OCI-M2 (cell line): ENCODE results near the gene MAN2B2.

ENCODE experiments used
- DNase-seq: peaks from one replicate; lab custom pipeline; 2025; ENCODE audit not compliant: unreplicated experiment; lab: John Stamatoyannopoulos, UW

The MAN2B2 gene

GRCh38 chr4:6592804-6593563, 18.0 kb downstream of the MAN2B2 start:
- no peak for DNase-seq

DNA sequence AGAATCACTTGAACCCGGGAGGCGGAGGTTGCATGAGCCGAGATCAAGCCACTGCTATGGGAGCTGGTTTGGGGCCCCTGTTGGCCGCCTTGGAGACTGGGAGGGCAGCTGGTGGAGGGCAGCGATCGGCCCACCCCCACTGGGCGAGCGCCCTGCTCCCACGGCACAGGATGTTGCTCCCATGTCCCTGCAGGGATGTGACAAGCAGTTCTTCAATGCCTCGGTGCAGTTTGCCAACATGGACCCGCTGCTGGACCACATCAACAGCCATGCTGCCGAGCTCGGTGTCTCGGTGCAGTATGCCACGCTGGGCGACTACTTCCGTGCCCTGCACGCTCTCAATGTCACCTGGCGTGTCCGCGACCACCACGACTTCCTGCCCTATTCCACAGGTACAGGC, 19.4 kb downstream of the MAN2B2 start:
- DNase-seq = no peak

DNA sequence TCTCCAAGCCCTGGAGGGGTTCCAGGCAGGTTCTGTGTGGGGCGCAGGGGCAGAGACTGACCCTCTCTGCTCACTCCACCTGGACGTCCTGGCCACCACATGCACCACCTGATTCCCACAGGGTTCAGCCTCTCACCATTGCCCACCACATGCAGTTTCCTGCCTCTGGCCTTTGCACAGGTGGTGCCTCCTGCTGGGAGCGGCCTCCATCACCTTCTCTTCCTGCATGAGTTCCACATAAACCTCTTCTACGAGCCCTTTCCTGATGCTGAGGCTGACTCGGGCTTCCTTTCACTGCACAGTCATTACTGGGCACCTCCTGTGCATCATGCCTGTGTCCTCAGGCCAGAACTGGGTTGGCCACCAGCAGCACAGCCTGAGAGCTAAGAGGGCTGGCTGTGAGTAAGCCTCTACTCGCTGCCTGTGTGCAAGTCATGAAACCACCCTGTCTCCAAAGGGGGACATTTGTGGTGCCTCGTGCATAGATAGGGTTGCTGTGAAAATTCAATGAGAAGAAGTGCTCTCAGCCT, 19.9 kb downstream of the MAN2B2 start:
- no peak for DNase-seq

DNA sequence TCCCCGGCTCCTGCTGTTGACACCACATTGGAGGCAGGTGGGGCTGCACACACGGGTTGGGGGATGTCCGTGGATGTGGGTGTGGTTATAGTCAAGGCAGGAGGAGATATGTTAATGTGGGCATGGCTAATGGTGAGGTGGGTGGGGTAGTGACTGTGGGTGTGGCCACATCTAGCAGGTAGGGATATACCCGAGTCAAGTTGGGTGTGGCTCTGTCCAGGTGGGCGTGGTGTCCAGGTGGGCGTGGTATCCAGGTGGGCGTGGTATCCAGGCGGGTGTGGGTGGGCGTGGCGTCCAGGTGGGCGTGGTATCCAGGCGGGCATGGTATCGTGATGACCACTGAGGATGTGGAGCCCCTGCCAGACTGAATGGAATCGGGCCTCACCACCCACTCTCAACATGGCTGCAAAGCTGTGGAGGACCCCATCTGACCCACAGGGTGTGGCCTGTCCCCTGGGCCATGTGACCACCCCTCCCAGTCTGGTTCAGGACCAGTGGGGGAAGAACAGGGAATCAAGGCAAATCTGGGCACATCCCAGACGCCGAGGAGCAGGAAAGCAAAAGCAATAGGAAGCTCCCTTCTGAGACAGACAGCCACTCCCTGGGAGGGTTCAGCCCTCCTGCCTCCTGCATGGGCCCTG, 21.0 kb downstream of the MAN2B2 start:
- no peak for DNase-seq

- no peak for DNase-seq
These were observed 22.0 kb downstream of the MAN2B2 start for GRCh38 chr4:6596948-6597347.

DNA sequence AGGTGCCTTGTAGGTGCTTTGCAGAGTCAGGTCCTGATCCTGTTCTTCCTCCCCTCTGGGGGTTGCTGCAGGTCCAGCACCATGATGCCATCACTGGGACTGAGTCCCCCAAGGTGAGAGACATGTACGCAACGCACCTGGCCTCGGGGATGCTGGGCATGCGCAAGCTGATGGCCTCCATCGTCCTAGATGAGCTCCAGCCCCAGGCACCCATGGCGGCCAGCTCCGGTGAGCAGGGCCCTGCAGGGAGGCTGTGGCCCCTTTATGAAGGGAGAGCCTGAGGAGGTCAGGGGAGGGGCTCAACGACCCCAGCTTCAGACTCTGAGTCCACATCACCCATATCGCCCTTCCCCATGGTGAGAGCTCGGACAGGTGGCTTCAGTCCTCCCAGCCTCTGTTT, 23.1 kb downstream of the MAN2B2 start:
- DNase-seq = no peak

GRCh38 chr4:6598641-6599040, 23.7 kb downstream of the MAN2B2 start:
- no peak for DNase-seq

DNA sequence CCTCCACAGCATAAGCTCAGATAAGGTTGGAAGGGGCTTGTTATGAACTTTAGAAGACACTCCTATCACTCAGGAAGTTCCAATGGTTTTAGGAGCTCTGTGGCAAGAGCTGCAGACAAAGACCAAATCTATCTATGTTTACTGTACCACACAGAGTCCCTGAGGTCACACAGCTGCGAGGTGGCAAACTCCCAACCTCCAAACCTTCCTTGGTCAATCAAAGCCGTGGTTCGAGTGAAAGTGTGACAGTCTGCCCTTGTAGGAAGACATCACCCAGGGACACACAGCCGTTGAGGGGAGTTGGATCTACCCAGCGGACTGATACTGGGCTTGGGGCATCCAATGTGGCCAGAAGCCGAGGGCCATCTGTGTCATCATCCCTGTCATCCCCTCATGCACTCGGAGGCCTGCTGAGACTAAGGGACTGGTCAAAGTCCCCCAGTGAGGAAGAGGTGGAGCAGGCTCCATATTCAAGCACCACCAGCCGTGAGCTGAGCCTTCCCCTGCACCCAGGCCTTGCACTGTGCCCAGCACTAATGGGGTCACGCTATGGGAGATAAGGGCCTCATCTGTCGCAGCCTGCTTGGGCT, 26.8 kb downstream of the MAN2B2 start:
- no peak for DNase-seq

GRCh38 chr4:6602289-6602688, 27.3 kb downstream of the MAN2B2 start:
- no peak for DNase-seq

DNA sequence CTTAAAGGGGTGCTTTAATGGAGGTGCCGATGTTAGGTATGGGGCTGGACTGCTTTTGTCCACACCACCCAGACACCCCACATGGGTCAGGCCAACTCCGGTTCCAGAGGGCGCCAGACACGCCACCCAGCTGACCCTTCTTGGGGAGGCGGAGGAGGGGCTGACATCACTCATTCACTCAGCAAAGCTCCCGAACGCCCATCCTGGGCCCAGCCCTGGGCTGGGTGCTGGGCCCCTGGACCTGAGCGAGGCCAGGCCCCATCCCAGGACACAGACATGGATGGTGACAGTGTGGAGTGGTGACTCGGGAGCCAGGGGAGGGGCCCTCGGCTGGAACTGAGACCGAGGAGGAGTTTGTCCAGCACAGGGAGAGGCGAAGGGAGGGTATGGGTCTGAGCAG, 28.1 kb downstream of the MAN2B2 start:
- DNase-seq = no peak

DNA sequence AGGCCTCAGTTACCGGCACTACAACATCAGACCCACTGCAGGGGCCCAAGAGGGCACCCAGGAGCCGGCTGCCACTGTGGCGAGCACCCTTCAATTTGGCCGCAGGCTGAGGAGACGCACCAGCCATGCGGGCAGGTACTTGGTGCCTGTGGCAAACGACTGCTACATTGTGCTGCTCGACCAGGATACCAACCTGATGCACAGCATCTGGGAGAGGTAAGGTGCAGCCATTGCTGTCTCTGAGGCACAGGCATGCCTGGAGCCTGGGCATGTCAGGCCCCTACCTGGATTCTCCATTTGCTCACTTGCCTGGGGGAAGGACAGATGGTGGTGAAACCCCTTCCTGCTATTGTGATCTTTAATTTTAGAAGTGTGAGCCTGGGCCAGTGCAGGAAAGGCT, 30.1 kb downstream of the MAN2B2 start:
- DNase-seq = no peak

GRCh38 chr4:6605605-6606004, 30.6 kb downstream of the MAN2B2 start:
- no peak for DNase-seq

DNA sequence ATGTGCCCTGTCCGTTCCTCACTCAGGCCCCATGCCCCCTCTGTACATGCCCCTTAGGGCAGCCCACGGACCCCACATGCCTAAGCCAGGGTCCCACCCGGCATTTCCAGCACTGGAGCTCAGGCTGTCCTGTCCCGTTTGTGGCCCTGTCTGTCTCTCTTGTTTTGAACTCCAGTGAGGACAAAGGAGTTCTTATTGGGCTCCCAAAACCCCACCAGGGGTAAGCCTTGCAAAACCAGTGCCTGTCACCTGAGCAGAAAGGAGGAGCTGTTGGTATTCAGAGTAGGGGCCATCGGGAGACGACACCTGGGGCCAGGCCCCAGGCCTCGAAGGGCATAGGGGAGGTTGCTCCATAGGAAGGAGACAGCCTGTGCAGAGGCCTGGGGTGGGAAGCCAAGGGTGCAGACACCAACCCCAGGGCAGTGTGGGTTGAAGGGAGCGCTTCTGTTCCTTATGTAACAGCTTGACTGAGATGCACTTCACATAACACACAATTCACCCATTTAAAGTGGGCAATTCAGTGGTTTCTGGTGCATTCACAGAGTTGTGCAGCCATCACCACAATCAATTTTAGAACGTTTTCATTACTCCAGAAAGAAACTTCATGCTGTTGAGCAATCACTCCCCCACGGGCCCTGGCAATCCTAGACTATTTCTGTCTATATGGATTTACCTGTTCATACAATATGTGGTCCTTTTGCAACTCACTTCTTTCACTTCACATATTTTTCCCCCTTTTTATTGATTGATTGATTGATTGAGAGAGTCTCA, 31.7 kb downstream of the MAN2B2 start:
- DNase-seq = no peak

GRCh38 chr4:6607368-6608055, 32.5 kb downstream of the MAN2B2 start:
- DNase-seq = no peak

- no peak for DNase-seq
These were observed 33.9 kb downstream of the MAN2B2 start for GRCh38 chr4:6608758-6609414.

- no peak for DNase-seq
These were observed 34.6 kb downstream of the MAN2B2 start for GRCh38 chr4:6609415-6610079.

- no peak for DNase-seq
These were observed 36.0 kb downstream of the MAN2B2 start for GRCh38 chr4:6610856-6611430.

GRCh38 chr4:6612961-6613675, 38.1 kb downstream of the MAN2B2 start:
- no peak for DNase-seq
